ENCODE measurements around the gene IDI2. TPM values are rescaled to one million over a fixed set of nuclear protein-coding genes. Genes with fewer than 3 reads are reported as not detected.
"Not testable (repeated sequence)": the region's sequence is repeated elsewhere in the genome, so short reads cannot be mapped to it uniquely, and the experiment has no call there.

The IDI2 gene
- total RNA-seq, 1 experiment from 2014 or later = not detected

GRCh38 chr10:1048349-1048731, 22.7 kb upstream of the IDI2 start:
- no peak for DNase-seq (ENCODE audit: extremely low read depth, low read depth)

- no peak for DNase-seq (ENCODE audit: extremely low read depth, low read depth)
These were observed 22.3 kb upstream of the IDI2 start for GRCh38 chr10:1047937-1048336.

GRCh38 chr10:1045415-1045814, 19.8 kb upstream of the IDI2 start:
- no peak for DNase-seq (ENCODE audit: extremely low read depth, low read depth)

GRCh38 chr10:1044964-1045363, 19.3 kb upstream of the IDI2 start:
- DNase-seq (ENCODE audit: extremely low read depth, low read depth) = no peak

GRCh38 chr10:1044146-1044545, 18.5 kb upstream of the IDI2 start:
- DNase-seq (ENCODE audit: extremely low read depth, low read depth) = no peak

- DNase-seq (ENCODE audit: extremely low read depth, low read depth) = no peak
These were observed 17.9 kb upstream of the IDI2 start for GRCh38 chr10:1043532-1043995.

GRCh38 chr10:1041514-1041913, 15.9 kb upstream of the IDI2 start:
- no peak for DNase-seq (ENCODE audit: extremely low read depth, low read depth)

- DNase-seq (ENCODE audit: extremely low read depth, low read depth) = no peak
These were observed 14.5 kb upstream of the IDI2 start for GRCh38 chr10:1040133-1040532.

- not testable (repeated sequence) for DNase-seq (ENCODE audit: extremely low read depth, low read depth)
These were observed 13.1 kb upstream of the IDI2 start for GRCh38 chr10:1038769-1039168.

- no peak for DNase-seq (ENCODE audit: extremely low read depth, low read depth)
These were observed 11.4 kb upstream of the IDI2 start for GRCh38 chr10:1037098-1037497.

GRCh38 chr10:1036341-1036791, 10.7 kb upstream of the IDI2 start:
- no peak for DNase-seq (ENCODE audit: extremely low read depth, low read depth)

- DNase-seq (ENCODE audit: extremely low read depth, low read depth) = no peak
These were observed 9.5 kb upstream of the IDI2 start for GRCh38 chr10:1035201-1035600.

- DNase-seq (ENCODE audit: extremely low read depth, low read depth) = no peak
These were observed 9.1 kb upstream of the IDI2 start for GRCh38 chr10:1034758-1035157.

GRCh38 chr10:1033601-1034000, 7.9 kb upstream of the IDI2 start:
- DNase-seq (ENCODE audit: extremely low read depth, low read depth) = no peak

- no peak for DNase-seq (ENCODE audit: extremely low read depth, low read depth)
These were observed 4.2 kb upstream of the IDI2 start for GRCh38 chr10:1029838-1030237.

GRCh38 chr10:1026578-1026977, 919 bp upstream of the IDI2 start:
- no peak for DNase-seq (ENCODE audit: extremely low read depth, low read depth)

GRCh38 chr10:1024103-1024502, 1.6 kb downstream of the IDI2 start:
- DNase-seq (ENCODE audit: extremely low read depth, low read depth) = no peak

GRCh38 chr10:1022413-1022812, 3.2 kb downstream of the IDI2 start:
- DNase-seq (ENCODE audit: extremely low read depth, low read depth) = no peak

GRCh38 chr10:1020958-1021357, 4.7 kb downstream of the IDI2 start:
- DNase-seq (ENCODE audit: extremely low read depth, low read depth) = no peak

GRCh38 chr10:1020460-1020859, 5.2 kb downstream of the IDI2 start:
- no peak for DNase-seq (ENCODE audit: extremely low read depth, low read depth)

GRCh38 chr10:1019362-1019761, 6.3 kb downstream of the IDI2 start:
- DNase-seq (ENCODE audit: extremely low read depth, low read depth) = no peak

- no peak for DNase-seq (ENCODE audit: extremely low read depth, low read depth)
These were observed 10.0 kb downstream of the IDI2 start for GRCh38 chr10:1015688-1016087.

- DNase-seq (ENCODE audit: extremely low read depth, low read depth) = no peak
These were observed 14.0 kb downstream of the IDI2 start for GRCh38 chr10:1011696-1012095.

GRCh38 chr10:1010703-1011102, 15.0 kb downstream of the IDI2 start:
- no peak for DNase-seq (ENCODE audit: extremely low read depth, low read depth)
